Subcutaneous preadipocyte (primary cell): ENCODE results near the gene SFRP5. TPM values are rescaled to one million over a fixed set of nuclear protein-coding genes. Genes with fewer than 3 reads are reported as not detected.

Experiments used
- total RNA-seq: library from RNA; depleted of rRNA; stranded (reverse); fragments of >200 nt; gene quantifications from 2 replicates; pipeline ENCODE4 v1.2.3, GENCODE V29; 2012

Gene SFRP5
- total RNA-seq, result not detected in 2 replicates

GRCh38 chr10:97771913-97772823 is at the start of gene SFRP5:
SFRP5 (minus strand) TSS chr10:97771999; CDS start chr10:97771833, 166 bp downstream.

GRCh38 chr10:97736902-97737769 is 34.7 kb downstream of the SFRP5 start, which contains the start of gene ZFYVE27:
ZFYVE27 (plus strand) TSS chr10:97737128; CDS start chr10:97738478, 1,350 bp downstream.

Other genes starting within 250 kb of the SFRP5 start
- gene ANKRD2, start 199.2 kb downstream of the SFRP5 start, total RNA-seq, result 1.8 and 2.9 TPM in 2 replicates
- gene HOGA1, start 187.6 kb downstream of the SFRP5 start, total RNA-seq, result 2.5 and 2.6 TPM in 2 replicates
- 0.20 TPM in 1 of 2 replicates, not detected in the other for gene C10orf62, start 182.3 kb downstream of the SFRP5 start, total RNA-seq
- gene MORN4, start 138.5 kb downstream of the SFRP5 start, total RNA-seq, result 3.7 and 4.0 TPM in 2 replicates
- 22.4 and 23.3 TPM in 2 replicates for gene PI4K2A, start 131.3 kb downstream of the SFRP5 start, total RNA-seq
- gene AVPI1, start 84.8 kb downstream of the SFRP5 start, total RNA-seq, result 20.9 and 37.1 TPM in 2 replicates
- gene MARVELD1, start 58.3 kb downstream of the SFRP5 start, total RNA-seq, result 39.9 and 46.3 TPM in 2 replicates
- gene ZFYVE27, start 34.9 kb downstream of the SFRP5 start, total RNA-seq, result 11.8 and 19.0 TPM in 2 replicates
- under 0.01 TPM in 2 replicates for gene GOLGA7B, start 77.8 kb upstream of the SFRP5 start, total RNA-seq